Liver (tissue), 9 donors: ENCODE results near the gene CCT2. TPM values are rescaled to one million over a fixed set of nuclear protein-coding genes. Genes with fewer than 3 reads are reported as not detected.
"Not testable (repeated sequence)": the region's sequence is repeated elsewhere in the genome, so short reads cannot be mapped to it uniquely, and the experiment has no call there.

Experiments used
- DNase-seq: peaks from one replicate; pipeline ENCODE4 v3.0.0-alpha.2; 2017; ENCODE audit warnings: low spot score
- H3K27ac ChIP-seq, 2 donors: one replicate each; pipeline ENCODE4 v1.7.0; 2013; ENCODE audit warnings: inconsistent platforms in 2 of 2, low read length in 2 of 2, control low read depth in 1 of 2, low read depth in 1 of 2, mild to moderate bottlenecking in 1 of 2
- H3K27me3 ChIP-seq, 4 donors: one replicate each; pipeline versions ENCODE4 v1.6.1 to v1.7.0; 2013; ENCODE audit warnings: low read length in 3 of 4, inconsistent platforms in 1 of 4, mild to moderate bottlenecking in 1 of 4, moderate library complexity in 1 of 4; ENCODE audit not compliant: control insufficient read depth in 4 of 4, insufficient read depth in 4 of 4
- H3K36me3 ChIP-seq, 4 donors: one replicate each; pipeline versions ENCODE4 v1.6.1 to v1.7.0; 2013; ENCODE audit warnings: low read length in 3 of 4, mild to moderate bottlenecking in 3 of 4, low read depth in 1 of 4, moderate library complexity in 1 of 4; ENCODE audit not compliant: control insufficient read depth in 4 of 4, insufficient read depth in 3 of 4
- H3K4me1 ChIP-seq, 4 donors: one replicate each; pipeline versions ENCODE4 v1.6.1 to v1.7.0; 2013; ENCODE audit warnings: low read length in 3 of 4, mild to moderate bottlenecking in 3 of 4, moderate library complexity in 1 of 4; ENCODE audit not compliant: control insufficient read depth in 4 of 4, insufficient read depth in 4 of 4
- H3K4me3 ChIP-seq, 3 donors: one replicate each; pipeline versions ENCODE4 v1.6.1 to v1.7.0; 2013; ENCODE audit warnings: low read length in 3 of 3, control low read depth in 1 of 3, low read depth in 1 of 3, mild to moderate bottlenecking in 1 of 3
- H3K9ac ChIP-seq, 2 donors: one replicate each; pipeline ENCODE4 v1.7.0; 2013; ENCODE audit warnings: low read length in 2 of 2, mild to moderate bottlenecking in 2 of 2, moderate library complexity in 2 of 2, control low read depth in 1 of 2, low read depth in 1 of 2
- H3K9me3 ChIP-seq, 4 donors: one replicate each; pipeline versions ENCODE4 v1.6.1 to v1.7.0; 2013; ENCODE audit warnings: low read length in 3 of 4; ENCODE audit not compliant: control insufficient read depth in 4 of 4
- CTCF ChIP-seq: fragments of 150-350 bp; IDR thresholded peaks from 2 replicates; pipeline ENCODE4 v1.5.1; 2017; ENCODE audit warnings: improper control_type of control experiment, low read depth, low read length; ENCODE audit not compliant: missing input control
- FOXA1 ChIP-seq: IDR thresholded peaks from 2 replicates; pipeline ENCODE4 v1.6.1; 2016; ENCODE audit warnings: antibody characterized with exemption
- FOXA2 ChIP-seq: IDR thresholded peaks from 2 replicates; pipeline ENCODE4 v1.6.1; 2016; ENCODE audit warnings: antibody characterized with exemption
- HNF4G ChIP-seq: IDR thresholded peaks from 2 replicates; pipeline ENCODE4 v1.6.1; 2016; ENCODE audit warnings: antibody characterized with exemption
- MAX ChIP-seq: IDR thresholded peaks from 2 replicates; pipeline ENCODE4 v1.6.1; 2016; ENCODE audit warnings: antibody characterized with exemption
- NR2F2 ChIP-seq: IDR thresholded peaks from 2 replicates; pipeline ENCODE4 v1.6.1; 2016; ENCODE audit warnings: antibody characterized with exemption
- RAD21 ChIP-seq, 2 donors: IDR thresholded peaks; 2 replicates each; pipeline ENCODE4 v1.6.1; 2016; ENCODE audit warnings: antibody characterized with exemption in 2 of 2, mild to moderate bottlenecking in 2 of 2
- REST ChIP-seq: IDR thresholded peaks from 2 replicates; pipeline ENCODE4 v1.6.1; 2016; ENCODE audit warnings: antibody characterized with exemption, mild to moderate bottlenecking
- RXRA ChIP-seq, 2 donors: IDR thresholded peaks; 2 replicates each; pipeline ENCODE4 v1.6.1; 2017 to 2018; ENCODE audit warnings: antibody characterized with exemption in 2 of 2, mild to moderate bottlenecking in 1 of 2
- TAF1 ChIP-seq: conservative IDR thresholded peaks from 2 replicates; pipeline ENCODE4 v1.6.1; 2016; ENCODE audit warnings: antibody characterized with exemption, mild to moderate bottlenecking
- YY1 ChIP-seq: IDR thresholded peaks from 2 replicates; pipeline ENCODE4 v1.6.1; 2016; ENCODE audit warnings: antibody characterized with exemption, mild to moderate bottlenecking
- ZBTB33 ChIP-seq: IDR thresholded peaks from 2 replicates; pipeline ENCODE4 v1.6.1; 2016; ENCODE audit warnings: antibody characterized with exemption
- WGBS: extraction: QIAGEN DNeasy Blood & Tissue Kit; methylation state at CpG from one replicate; pipeline ENCODE4 v1.1.7; 2013; 5-methylcytosine and 5-hydroxymethylcytosine counted together
- polyA plus RNA-seq, 2 donors: library from polyadenylated mRNA; stranded (reverse) in 1 of 2; unstranded in 1 of 2; fragments of 200-250 nt in 1 of 2; fragments of >200 nt in 1 of 2; fragmentation: Nextera tagmentation in 1 of 2; extraction: Ambion mirVana in 1 of 2; gene quantifications; one replicate each; pipeline versions ENCODE4 v1.2.1 to v1.2.3, GENCODE V29; 2013 to 2015
- total RNA-seq, 2 donors: library from RNA; depleted of rRNA; stranded (reverse); fragments of >200 nt; gene quantifications; one replicate each; pipeline ENCODE4 v1.2.3, GENCODE V29; 2014
- TF ChIP-seq, protein P1 (sequence below): IDR thresholded peaks from 2 replicates; pipeline ENCODE4 v1.6.1; 2016; ENCODE audit warnings: antibody characterized with exemption
- donor health status: healthy.
- donor health status: healthy.
- donor health status: healthy.
- donor health status: healthy.
- donor health status: healthy.

Gene CCT2
- total and polyA plus RNA-seq, 4 donors = 43.6 to 145 (median 80.6) TPM

DNA sequence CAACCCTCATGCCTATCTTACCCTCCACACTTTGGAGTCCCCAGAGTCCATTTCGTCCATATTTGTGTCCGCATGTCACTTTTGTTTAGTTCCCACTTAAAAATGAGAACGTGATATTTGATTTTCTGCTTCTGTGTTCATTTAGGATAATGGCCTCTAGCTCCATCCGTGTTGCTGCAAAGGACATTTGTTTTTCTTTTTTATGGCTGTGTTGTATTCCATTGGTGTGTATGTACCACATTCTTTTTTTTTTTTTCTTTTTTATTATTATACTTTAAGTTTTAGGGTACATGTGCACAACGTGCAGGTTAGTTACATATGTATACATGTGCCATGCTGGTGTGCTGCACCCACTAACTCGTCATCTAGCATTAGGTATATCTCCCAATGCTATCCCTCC lies 18.3 kb downstream of the CCT2 start:
- peaks cover 8 to 44% (median 36%) of the 10 kb centered on the region in 4 donors for H3K36me3 ChIP-seq
- H3K27ac ChIP-seq, DNase-seq, H3K4me3 ChIP-seq, H3K4me1 ChIP-seq, H3K27me3 ChIP-seq, H3K9ac ChIP-seq, H3K9me3 ChIP-seq: not testable (repeated sequence)
- WGBS = 97% methylated on average over 5 of the region's 6 CpGs

- peaks cover 8 to 38% (median 29%) of the 10 kb centered on the region in 4 donors for H3K36me3 ChIP-seq
- not testable (repeated sequence) for DNase-seq, H3K4me3 ChIP-seq, H3K9ac ChIP-seq, H3K9me3 ChIP-seq, H3K27ac ChIP-seq, H3K4me1 ChIP-seq, H3K27me3 ChIP-seq
- WGBS = 87% methylated on average over 2 of the region's 3 CpGs
Measured at GRCh38 chr12:69604275-69604674, 19.0 kb downstream of the CCT2 start.

DNA sequence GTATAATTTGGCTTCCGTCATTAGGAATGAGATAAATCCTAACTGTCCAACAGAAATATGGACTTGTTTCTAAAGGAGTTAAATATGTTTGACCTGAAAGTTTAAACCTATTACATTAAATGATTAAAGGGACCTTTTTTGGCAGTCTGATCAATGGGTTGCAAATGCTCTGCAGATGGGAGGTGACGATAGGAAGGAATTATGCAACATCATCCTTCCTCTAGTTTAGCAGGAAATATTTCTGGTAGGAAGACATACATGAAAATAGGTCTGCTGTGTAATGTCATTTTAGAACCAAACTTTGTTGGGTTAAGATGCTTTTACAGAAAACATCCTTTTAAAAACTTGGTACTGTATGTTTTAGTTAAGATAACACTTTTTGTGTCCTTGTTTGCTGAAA lies 22.9 kb downstream of the CCT2 start:
- H3K27ac ChIP-seq = no peak overlapping the region
- no peak for DNase-seq
- no peak overlapping the region for H3K4me3 ChIP-seq
- no peak overlapping the region for H3K9ac ChIP-seq
- peaks cover 0 to 4% (median under 1%) of the 10 kb centered on the region in 4 donors for H3K36me3 ChIP-seq
- H3K9me3 ChIP-seq = no peaks in the 10 kb centered on the region
- no peaks in the 10 kb centered on the region for H3K27me3 ChIP-seq
- no peak for TF ChIP-seq RXRA (IDR thresholded peaks at IDR 0.05)
- TF ChIP-seq RAD21 (IDR thresholded peaks at IDR 0.05) = no peak
- no peak for TF ChIP-seq CTCF
- TF ChIP-seq MAX = no peak
- TF ChIP-seq HNF4G = no peak
- TF ChIP-seq FOXA2 = no peak
- no peak for TF ChIP-seq YY1
- no peak for TF ChIP-seq ZBTB33
- no peak for TF ChIP-seq TAF1
- TF ChIP-seq NR2F2 = no peak
- no peak for TF ChIP-seq FOXA1
- no peaks in the 10 kb centered on the region for H3K4me1 ChIP-seq
- WGBS = 63% methylated on average over 2 of the region's 2 CpGs

- Histone ChIP-seq H3K4me3 (no peak overlapping the region), H3K4me1 (no peaks in the 10 kb centered on the region), H3K27me3 (no peaks in the 10 kb centered on the region), H3K9me3 (peaks cover 0 to under 1% (median 0%) of the 10 kb centered on the region in 4 donors), H3K9ac (no peak overlapping the region), H3K36me3 (no peaks in the 10 kb centered on the region), H3K27ac (no peak overlapping the region)
- DNase-seq = no peak
- WGBS = 94% methylated on average over 15 of the region's 15 CpGs
- no peak for TF ChIP-seq RAD21 (IDR thresholded peaks at IDR 0.05)
- TF ChIP-seq, protein P1, sequence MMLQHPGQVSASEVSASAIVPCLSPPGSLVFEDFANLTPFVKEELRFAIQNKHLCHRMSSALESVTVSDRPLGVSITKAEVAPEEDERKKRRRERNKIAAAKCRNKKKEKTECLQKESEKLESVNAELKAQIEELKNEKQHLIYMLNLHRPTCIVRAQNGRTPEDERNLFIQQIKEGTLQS = no peak
- TF ChIP-seq REST = no peak
- no peak for TF ChIP-seq CTCF
Measured at GRCh38 chr12:69610126-69610525, 24.9 kb downstream of the CCT2 start.
